Liver (tissue), 9 donors: ENCODE data around the gene APOE. TPM values are rescaled to one million over a fixed set of nuclear protein-coding genes. Genes with fewer than 3 reads are reported as not detected.

Experiments used
- DNase-seq: peaks from one replicate; pipeline ENCODE4 v3.0.0-alpha.2; 2017; ENCODE audit warnings: low spot score
- H3K27ac ChIP-seq, 2 donors: one replicate each; pipeline ENCODE4 v1.7.0; 2013; ENCODE audit warnings: inconsistent platforms in 2 of 2, low read length in 2 of 2, control low read depth in 1 of 2, low read depth in 1 of 2, mild to moderate bottlenecking in 1 of 2
- H3K27me3 ChIP-seq, 4 donors: one replicate each; pipeline versions ENCODE4 v1.6.1 to v1.7.0; 2013; ENCODE audit warnings: low read length in 3 of 4, inconsistent platforms in 1 of 4, mild to moderate bottlenecking in 1 of 4, moderate library complexity in 1 of 4; ENCODE audit not compliant: control insufficient read depth in 4 of 4, insufficient read depth in 4 of 4
- H3K36me3 ChIP-seq, 4 donors: one replicate each; pipeline versions ENCODE4 v1.6.1 to v1.7.0; 2013; ENCODE audit warnings: low read length in 3 of 4, mild to moderate bottlenecking in 3 of 4, low read depth in 1 of 4, moderate library complexity in 1 of 4; ENCODE audit not compliant: control insufficient read depth in 4 of 4, insufficient read depth in 3 of 4
- H3K4me1 ChIP-seq, 4 donors: one replicate each; pipeline versions ENCODE4 v1.6.1 to v1.7.0; 2013; ENCODE audit warnings: low read length in 3 of 4, mild to moderate bottlenecking in 3 of 4, moderate library complexity in 1 of 4; ENCODE audit not compliant: control insufficient read depth in 4 of 4, insufficient read depth in 4 of 4
- H3K4me3 ChIP-seq, 3 donors: one replicate each; pipeline versions ENCODE4 v1.6.1 to v1.7.0; 2013; ENCODE audit warnings: low read length in 3 of 3, control low read depth in 1 of 3, low read depth in 1 of 3, mild to moderate bottlenecking in 1 of 3
- H3K9ac ChIP-seq, 2 donors: one replicate each; pipeline ENCODE4 v1.7.0; 2013; ENCODE audit warnings: low read length in 2 of 2, mild to moderate bottlenecking in 2 of 2, moderate library complexity in 2 of 2, control low read depth in 1 of 2, low read depth in 1 of 2
- H3K9me3 ChIP-seq, 4 donors: one replicate each; pipeline versions ENCODE4 v1.6.1 to v1.7.0; 2013; ENCODE audit warnings: low read length in 3 of 4; ENCODE audit not compliant: control insufficient read depth in 4 of 4
- ATF3 ChIP-seq: IDR thresholded peaks from 2 replicates; pipeline ENCODE4 v1.6.1; 2016; ENCODE audit warnings: antibody characterized with exemption
- CTCF ChIP-seq: fragments of 150-350 bp; IDR thresholded peaks from 2 replicates; pipeline ENCODE4 v1.5.1; 2017; ENCODE audit warnings: improper control_type of control experiment, low read depth, low read length; ENCODE audit not compliant: missing input control
- EGR1 ChIP-seq, 2 donors: IDR thresholded peaks; 2 replicates each; pipeline ENCODE4 v1.6.1; 2016 to 2018; ENCODE audit warnings: antibody characterized with exemption in 2 of 2, low read depth in 2 of 2
- FOXA1 ChIP-seq: IDR thresholded peaks from 2 replicates; pipeline ENCODE4 v1.6.1; 2016; ENCODE audit warnings: antibody characterized with exemption
- FOXA2 ChIP-seq: IDR thresholded peaks from 2 replicates; pipeline ENCODE4 v1.6.1; 2016; ENCODE audit warnings: antibody characterized with exemption
- GABPA ChIP-seq, 2 donors: IDR thresholded peaks in 1 of 2; conservative IDR thresholded peaks in 1 of 2; 2 replicates each; pipeline ENCODE4 v1.6.1; 2016; ENCODE audit warnings: antibody characterized with exemption in 2 of 2, mild to moderate bottlenecking in 1 of 2, moderate library complexity in 1 of 2
- HNF4A ChIP-seq, 2 donors: conservative IDR thresholded peaks; 2 replicates each; pipeline ENCODE4 v1.6.1; 2016; ENCODE audit warnings: antibody characterized with exemption in 2 of 2, mild to moderate bottlenecking in 2 of 2
- HNF4G ChIP-seq: IDR thresholded peaks from 2 replicates; pipeline ENCODE4 v1.6.1; 2016; ENCODE audit warnings: antibody characterized with exemption
- NR2F2 ChIP-seq: IDR thresholded peaks from 2 replicates; pipeline ENCODE4 v1.6.1; 2016; ENCODE audit warnings: antibody characterized with exemption
- RAD21 ChIP-seq, 2 donors: IDR thresholded peaks; 2 replicates each; pipeline ENCODE4 v1.6.1; 2016; ENCODE audit warnings: antibody characterized with exemption in 2 of 2, mild to moderate bottlenecking in 2 of 2
- REST ChIP-seq: IDR thresholded peaks from 2 replicates; pipeline ENCODE4 v1.6.1; 2016; ENCODE audit warnings: antibody characterized with exemption, mild to moderate bottlenecking
- RXRA ChIP-seq, 2 donors: IDR thresholded peaks; 2 replicates each; pipeline ENCODE4 v1.6.1; 2017 to 2018; ENCODE audit warnings: antibody characterized with exemption in 2 of 2, mild to moderate bottlenecking in 1 of 2
- TAF1 ChIP-seq: conservative IDR thresholded peaks from 2 replicates; pipeline ENCODE4 v1.6.1; 2016; ENCODE audit warnings: antibody characterized with exemption, mild to moderate bottlenecking
- YY1 ChIP-seq: IDR thresholded peaks from 2 replicates; pipeline ENCODE4 v1.6.1; 2016; ENCODE audit warnings: antibody characterized with exemption, mild to moderate bottlenecking
- ZBTB33 ChIP-seq: IDR thresholded peaks from 2 replicates; pipeline ENCODE4 v1.6.1; 2016; ENCODE audit warnings: antibody characterized with exemption
- WGBS: extraction: QIAGEN DNeasy Blood & Tissue Kit; methylation state at CpG from one replicate; pipeline ENCODE4 v1.1.7; 2013; 5-methylcytosine and 5-hydroxymethylcytosine counted together
- polyA plus RNA-seq, 2 donors: library from polyadenylated mRNA; stranded (reverse) in 1 of 2; unstranded in 1 of 2; fragments of 200-250 nt in 1 of 2; fragments of >200 nt in 1 of 2; fragmentation: Nextera tagmentation in 1 of 2; extraction: Ambion mirVana in 1 of 2; gene quantifications; one replicate each; pipeline versions ENCODE4 v1.2.1 to v1.2.3, GENCODE V29; 2013 to 2015
- total RNA-seq, 2 donors: library from RNA; depleted of rRNA; stranded (reverse); fragments of >200 nt; gene quantifications; one replicate each; pipeline ENCODE4 v1.2.3, GENCODE V29; 2014
- donor health status: healthy.
- donor health status: healthy.
- donor health status: healthy.
- donor health status: healthy.
- donor health status: healthy.

The APOE gene
- total and polyA plus RNA-seq, 4 donors: 1,884 to 5,263 (median 3,713) TPM

GRCh38 chr19:44955505-44956439, 50.2 kb downstream of the APOE start:
- Histone ChIP-seq H3K4me3 (peak overlapping the region; percentile 96 to 99 (median 96)), H3K9me3 (no peaks in the 10 kb centered on the region), H3K36me3 (peaks cover 0 to 4% (median 0%) of the 10 kb centered on the region in 4 donors), H3K9ac (peak overlapping the region; percentile 82 to 88), H3K27me3 (no peaks in the 10 kb centered on the region), H3K27ac (peak overlapping the region in 1 of 2 donors; percentile 98), H3K4me1 (peaks cover 0 to 57% (median 51%) of the 10 kb centered on the region in 4 donors)
- TF ChIP-seq HNF4A (conservative IDR thresholded peaks at IDR 0.05) (no peak), RAD21 (IDR thresholded peaks at IDR 0.05) (no peak), ZBTB33 (no peak), FOXA1 (no peak), RXRA (IDR thresholded peaks at IDR 0.05) (no peak), CTCF (no peak), ATF3 (no peak), TAF1 (no peak), YY1 (no peak), FOXA2 (no peak), EGR1 (IDR thresholded peaks at IDR 0.05; ENCODE audit: low read depth in 2 of 2) (no peak), REST (no peak), HNF4G (no peak), NR2F2 (no peak), GABPA (IDR thresholded peaks at IDR 0.05 in 1 of 2, conservative IDR thresholded peaks at IDR 0.05 in 1 of 2) (no peak)
- WGBS: 2% methylated on average over 40 of the region's 40 CpGs
- DNase-seq: no peak
